Activated CD4-positive, alpha-beta memory T cell treated with anti-CD3 and anti-CD28 coated beads for 36 hours (primary cell): ENCODE data around the gene ANLN. TPM values are rescaled to one million over a fixed set of nuclear protein-coding genes. Genes with fewer than 3 reads are reported as not detected.

Experiments
- CTCF ChIA-PET: fragments of 350-600 bp; sonication (Branson Sonifier 250); formaldehyde crosslinking; loops from one replicate; lab custom pipeline; 2021; ENCODE audit warnings: antibody characterized with exemption, inconsistent platforms; lab: Charles Lee
- POLR2A ChIA-PET: fragments of 350-600 bp; sonication (Branson Sonifier 250); formaldehyde crosslinking; loops from one replicate; lab custom pipeline; 2021; ENCODE audit warnings: antibody characterized with exemption; lab: Charles Lee
- DNase-seq: peaks from one replicate; pipeline ENCODE4 v3.0.0-alpha.2; 2020
- H3K27ac Mint-ChIP-seq: one replicate; pipeline ENCODE4 v1.8.0; 2021; ENCODE audit warnings: mixed read lengths
- H3K27me3 Mint-ChIP-seq: one replicate; pipeline ENCODE4 v1.8.0; 2021; ENCODE audit warnings: mixed read lengths
- H3K36me3 Mint-ChIP-seq: one replicate; pipeline ENCODE4 v1.8.0; 2021; ENCODE audit warnings: mixed read lengths
- H3K4me1 Mint-ChIP-seq: one replicate; pipeline ENCODE4 v1.8.0; 2021; ENCODE audit warnings: low read depth, mixed read lengths
- H3K4me3 Mint-ChIP-seq: one replicate; pipeline ENCODE4 v1.8.0; 2021; ENCODE audit warnings: mild to moderate bottlenecking, mixed read lengths
- H3K9me3 Mint-ChIP-seq: one replicate; pipeline ENCODE4 v1.8.0; 2021; ENCODE audit warnings: mixed read lengths
- intact Hi-C: fragments of 100-400 bp; cut with micrococcal nuclease; formaldehyde crosslinking; loops from one replicate; pipeline ENCODE4 v1.15.1; 2023
- total RNA-seq, 2 experiments: library from RNA; stranded (reverse); gene quantifications; one replicate each; pipeline ENCODE4 v1.2.3, GENCODE V29; 2021

The ANLN gene, protein sequence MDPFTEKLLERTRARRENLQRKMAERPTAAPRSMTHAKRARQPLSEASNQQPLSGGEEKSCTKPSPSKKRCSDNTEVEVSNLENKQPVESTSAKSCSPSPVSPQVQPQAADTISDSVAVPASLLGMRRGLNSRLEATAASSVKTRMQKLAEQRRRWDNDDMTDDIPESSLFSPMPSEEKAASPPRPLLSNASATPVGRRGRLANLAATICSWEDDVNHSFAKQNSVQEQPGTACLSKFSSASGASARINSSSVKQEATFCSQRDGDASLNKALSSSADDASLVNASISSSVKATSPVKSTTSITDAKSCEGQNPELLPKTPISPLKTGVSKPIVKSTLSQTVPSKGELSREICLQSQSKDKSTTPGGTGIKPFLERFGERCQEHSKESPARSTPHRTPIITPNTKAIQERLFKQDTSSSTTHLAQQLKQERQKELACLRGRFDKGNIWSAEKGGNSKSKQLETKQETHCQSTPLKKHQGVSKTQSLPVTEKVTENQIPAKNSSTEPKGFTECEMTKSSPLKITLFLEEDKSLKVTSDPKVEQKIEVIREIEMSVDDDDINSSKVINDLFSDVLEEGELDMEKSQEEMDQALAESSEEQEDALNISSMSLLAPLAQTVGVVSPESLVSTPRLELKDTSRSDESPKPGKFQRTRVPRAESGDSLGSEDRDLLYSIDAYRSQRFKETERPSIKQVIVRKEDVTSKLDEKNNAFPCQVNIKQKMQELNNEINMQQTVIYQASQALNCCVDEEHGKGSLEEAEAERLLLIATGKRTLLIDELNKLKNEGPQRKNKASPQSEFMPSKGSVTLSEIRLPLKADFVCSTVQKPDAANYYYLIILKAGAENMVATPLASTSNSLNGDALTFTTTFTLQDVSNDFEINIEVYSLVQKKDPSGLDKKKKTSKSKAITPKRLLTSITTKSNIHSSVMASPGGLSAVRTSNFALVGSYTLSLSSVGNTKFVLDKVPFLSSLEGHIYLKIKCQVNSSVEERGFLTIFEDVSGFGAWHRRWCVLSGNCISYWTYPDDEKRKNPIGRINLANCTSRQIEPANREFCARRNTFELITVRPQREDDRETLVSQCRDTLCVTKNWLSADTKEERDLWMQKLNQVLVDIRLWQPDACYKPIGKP
- total RNA-seq, result 10 to 100 TPM; 46.6 to 54.7 TPM

- POLR2A ChIA-PET, result interaction anchor here (0.9 kb wide), 1 partner anchor 102 kb away, joined by 3 read pairs; no protein-coding TSS in a partner anchor
- peak within 1 kb of the TSS; percentile 93 for H3K4me3 Mint-ChIP-seq
- intact Hi-C loops, result loop anchor here (1.0 to 10.0 kb wide), 6 partner anchors 22 to 1055 kb away; partner anchors contain the start of genes EEPD1, ELMO1 and SEPTIN7
- peak; percentile 91 for DNase-seq
- peaks cover 24% of the 10 kb centered on the region for H3K4me1 Mint-ChIP-seq
- no peaks in the 10 kb centered on the region for H3K9me3 Mint-ChIP-seq
- peak within 1 kb of the TSS; percentile 88 for H3K27ac Mint-ChIP-seq
- H3K36me3 Mint-ChIP-seq, result peaks cover 8% of the 10 kb centered on the region
- CTCF ChIA-PET, result interaction anchor here (5.2 kb wide), 1 partner anchor 22 kb away, joined by 23 read pairs; a partner anchor contains a TSS
- no peaks in the 10 kb centered on the region for H3K27me3 Mint-ChIP-seq
Observed at GRCh38 chr7:36389371-36390198, at the start of gene ANLN. Gene ANLN, plus strand, starts transcription at chr7:36389862. Its CDS starts 165 bp downstream, at chr7:36390027.

DNA sequence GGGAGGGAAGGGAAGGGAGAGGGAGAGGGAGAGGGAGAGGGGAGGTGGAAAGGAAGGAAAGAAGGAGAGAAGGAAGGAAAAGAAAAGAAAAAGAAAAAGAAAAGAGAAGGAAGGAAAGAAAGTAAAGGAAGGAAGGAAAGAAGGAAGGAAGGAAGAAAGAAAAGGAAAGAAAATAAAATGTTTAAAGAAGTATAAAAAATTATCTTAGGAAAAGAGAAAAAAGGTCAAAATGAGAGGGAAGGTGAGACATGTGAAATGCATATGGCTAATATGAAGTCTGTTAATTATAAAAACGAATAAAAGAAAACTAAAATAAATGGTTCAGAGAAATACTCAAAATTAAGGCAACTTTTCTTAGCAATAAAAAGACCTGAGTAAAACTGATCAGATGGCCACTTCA is 46.1 kb upstream of the ANLN start:
- Mint-ChIP-seq H3K36me3 (no peaks in the 10 kb centered on the region), H3K9me3 (no peaks in the 10 kb centered on the region), H3K4me1 (no peaks in the 10 kb centered on the region), H3K4me3 (no peak overlapping the region), H3K27me3 (peaks cover 6% of the 10 kb centered on the region), H3K27ac (no peak overlapping the region)
- ChIA-PET POLR2A (no interaction called here), CTCF (interaction anchor here (1.9 kb wide), 1 partner anchor 24 kb away, joined by 6 read pairs; no protein-coding TSS in a partner anchor)
- no peak for DNase-seq
- intact Hi-C loops, result no loop called here

GRCh38 chr7:36344622-36345021 is 45.0 kb upstream of the ANLN start:
- Mint-ChIP-seq H3K27me3 (peaks cover 5% of the 10 kb centered on the region), H3K9me3 (no peaks in the 10 kb centered on the region), H3K4me1 (no peaks in the 10 kb centered on the region), H3K27ac (no peak overlapping the region), H3K36me3 (no peaks in the 10 kb centered on the region), H3K4me3 (no peak overlapping the region)
- ChIA-PET POLR2A (no interaction called here), CTCF (no interaction called here)
- no peak for DNase-seq
- intact Hi-C loops, result no loop called here

GRCh38 chr7:36346260-36346831 is 43.3 kb upstream of the ANLN start:
- no peak overlapping the region for H3K4me3 Mint-ChIP-seq
- intact Hi-C loops, result no loop called here
- H3K27me3 Mint-ChIP-seq, result peaks cover 5% of the 10 kb centered on the region
- no peaks in the 10 kb centered on the region for H3K36me3 Mint-ChIP-seq
- CTCF ChIA-PET, result no interaction called here
- no peaks in the 10 kb centered on the region for H3K4me1 Mint-ChIP-seq
- POLR2A ChIA-PET, result no interaction called here
- H3K9me3 Mint-ChIP-seq, result no peaks in the 10 kb centered on the region
- no peak overlapping the region for H3K27ac Mint-ChIP-seq
- DNase-seq, result peak; percentile 15

DNA sequence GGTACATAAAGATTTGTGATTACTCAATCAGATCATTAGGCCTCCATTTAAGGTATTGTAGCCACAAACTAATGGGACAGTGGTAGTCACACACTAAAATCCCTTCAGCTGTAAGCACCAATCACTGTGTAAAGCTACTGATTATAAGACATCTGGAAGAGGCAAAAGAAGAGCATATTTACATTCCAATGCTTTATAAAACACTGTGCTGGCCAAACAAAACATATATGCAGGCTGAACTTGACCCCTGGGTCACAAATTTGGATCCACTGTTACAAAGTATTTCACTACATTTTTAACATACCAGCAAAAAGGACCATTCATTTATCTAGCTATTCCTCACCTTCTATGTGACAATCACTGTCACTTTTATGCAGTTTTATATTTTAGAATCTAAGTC is 41.4 kb upstream of the ANLN start:
- Mint-ChIP-seq H3K27me3 (peaks cover 3% of the 10 kb centered on the region), H3K4me1 (no peaks in the 10 kb centered on the region), H3K4me3 (no peak overlapping the region), H3K9me3 (no peaks in the 10 kb centered on the region), H3K27ac (no peak overlapping the region), H3K36me3 (no peaks in the 10 kb centered on the region)
- intact Hi-C loops, result no loop called here
- no peak for DNase-seq
- CTCF ChIA-PET, result interaction anchor here (1.8 kb wide), 1 partner anchor 29 kb away, joined by 7 read pairs; no protein-coding TSS in a partner anchor
- POLR2A ChIA-PET, result interaction anchor here (0.8 kb wide), 1 partner anchor 96 kb away, joined by 3 read pairs; no protein-coding TSS in a partner anchor

DNA sequence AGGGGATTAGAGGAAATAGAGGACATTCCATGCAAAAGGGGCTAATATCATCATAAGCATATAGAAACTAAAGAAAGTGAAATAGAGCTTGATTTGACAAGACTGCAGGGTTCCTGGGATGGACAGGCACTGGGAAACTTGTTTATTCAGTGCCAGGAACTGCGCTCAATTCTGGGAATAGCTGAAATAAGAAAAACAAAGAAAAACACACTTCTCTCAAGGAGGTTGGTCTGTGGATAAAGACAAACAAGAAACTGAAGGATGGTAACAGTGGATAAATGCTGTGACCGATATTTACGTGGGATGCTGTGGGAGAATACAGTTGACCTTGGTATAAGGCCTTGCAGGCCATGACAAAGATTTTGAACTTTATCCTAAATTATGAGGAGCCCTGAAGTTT is 40.9 kb upstream of the ANLN start:
- no peak overlapping the region for H3K27ac Mint-ChIP-seq
- H3K4me3 Mint-ChIP-seq, result no peak overlapping the region

GRCh38 chr7:36349626-36350025 is 40.0 kb upstream of the ANLN start:
- no peak for DNase-seq
- Mint-ChIP-seq H3K4me3 (no peak overlapping the region), H3K27me3 (peaks cover 3% of the 10 kb centered on the region), H3K36me3 (no peaks in the 10 kb centered on the region), H3K27ac (no peak overlapping the region), H3K9me3 (no peaks in the 10 kb centered on the region), H3K4me1 (no peaks in the 10 kb centered on the region)
- ChIA-PET POLR2A (no interaction called here), CTCF (no interaction called here)
- intact Hi-C loops, result no loop called here

More for the DNA sequence above, 40.9 kb upstream of the ANLN start:
- ChIA-PET POLR2A (interaction anchor here (0.8 kb wide), 1 partner anchor 96 kb away, joined by 3 read pairs; no protein-coding TSS in a partner anchor), CTCF (interaction anchor here (1.8 kb wide), 1 partner anchor 30 kb away, joined by 7 read pairs; no protein-coding TSS in a partner anchor)
- H3K36me3 Mint-ChIP-seq, result no peaks in the 10 kb centered on the region
- no peak for DNase-seq
- peaks cover 3% of the 10 kb centered on the region for H3K27me3 Mint-ChIP-seq
- H3K4me1 Mint-ChIP-seq, result no peaks in the 10 kb centered on the region
- intact Hi-C loops, result no loop called here
- H3K9me3 Mint-ChIP-seq, result no peaks in the 10 kb centered on the region

- Mint-ChIP-seq H3K4me3 (no peak overlapping the region), H3K27ac (no peak overlapping the region), H3K9me3 (no peaks in the 10 kb centered on the region), H3K4me1 (no peaks in the 10 kb centered on the region), H3K36me3 (no peaks in the 10 kb centered on the region), H3K27me3 (no peaks in the 10 kb centered on the region)
- DNase-seq, result no peak
- CTCF ChIA-PET, result interaction anchor here (1.4 kb wide), 1 partner anchor 37 kb away, joined by 3 read pairs; no protein-coding TSS in a partner anchor
- POLR2A ChIA-PET, result no interaction called here
- intact Hi-C loops, result no loop called here
Observed at GRCh38 chr7:36355490-36355889, 34.2 kb upstream of the ANLN start.

- intact Hi-C loops, result no loop called here
- Mint-ChIP-seq H3K4me1 (no peaks in the 10 kb centered on the region), H3K27me3 (no peaks in the 10 kb centered on the region), H3K36me3 (no peaks in the 10 kb centered on the region), H3K27ac (no peak overlapping the region), H3K4me3 (no peak overlapping the region), H3K9me3 (no peaks in the 10 kb centered on the region)
- POLR2A ChIA-PET, result no interaction called here
- DNase-seq, result no peak
- CTCF ChIA-PET, result interaction anchor here (1.2 kb wide), 1 partner anchor 9 kb away, joined by 3 read pairs; no protein-coding TSS in a partner anchor
Observed at GRCh38 chr7:36357054-36357453, 32.6 kb upstream of the ANLN start.

- CTCF ChIA-PET, result interaction anchor here (0.9 to 1.1 kb wide), 2 partner anchors 9 to 39 kb away, joined by 4 read pairs; no protein-coding TSS in a partner anchor
- Mint-ChIP-seq H3K27ac (no peak overlapping the region), H3K27me3 (no peaks in the 10 kb centered on the region), H3K9me3 (no peaks in the 10 kb centered on the region), H3K4me1 (no peaks in the 10 kb centered on the region), H3K4me3 (no peak overlapping the region), H3K36me3 (no peaks in the 10 kb centered on the region)
- intact Hi-C loops, result no loop called here
- DNase-seq, result no peak
- POLR2A ChIA-PET, result no interaction called here
Observed at GRCh38 chr7:36358589-36358988, 31.1 kb upstream of the ANLN start.
